DND-41 (cell line): Measurements from ENCODE around the gene IL21R.

Source experiments
- ATAC-seq: fragments of 200-7000 bp; cut with Tn5 transposase; 3 replicates; pipeline ENCODE4 v1.9.1; 2021; ENCODE audit warnings: low read depth; ENCODE audit not compliant: insufficient read depth
- DNase-seq: peaks from one replicate; pipeline ENCODE4 v3.0.0-alpha.2; 2020
- H2AFZ ChIP-seq: 2 replicates; pipeline ENCODE4 v1.6.0; 2012; ENCODE audit warnings: low read depth, low read length
- H3K27ac ChIP-seq: 2 replicates; pipeline ENCODE4 v1.5.1; 2012; ENCODE audit warnings: low read length, inconsistent platforms
- H3K27me3 ChIP-seq: fragments of 200-600 bp; sonication (generic); 2 replicates; pipeline ENCODE4 v1.6.0; 2012; ENCODE audit warnings: low read length, mild to moderate bottlenecking, inconsistent platforms; ENCODE audit not compliant: insufficient read depth, poor library complexity
- H3K36me3 ChIP-seq: 2 replicates; pipeline ENCODE4 v1.5.1; 2012; ENCODE audit warnings: low read length, inconsistent platforms; ENCODE audit not compliant: insufficient read depth
- H3K4me1 ChIP-seq: 2 replicates; pipeline ENCODE4 v1.5.1; 2012; ENCODE audit warnings: mild to moderate bottlenecking, low read length; ENCODE audit not compliant: insufficient read depth
- H3K4me2 ChIP-seq: 2 replicates; pipeline ENCODE4 v1.6.0; 2012; ENCODE audit warnings: mild to moderate bottlenecking, moderate library complexity, low read length, inconsistent platforms; ENCODE audit not compliant: insufficient read depth
- H3K4me3 ChIP-seq, 2 experiments: fragments of 200-600 bp in 1 of 2; shearing (Covaris generic) in 1 of 2; 2 replicates each; pipeline ENCODE4 v1.5.1; 2012 to 2016; ENCODE audit warnings: inconsistent platforms in 2 of 2, low read length in 2 of 2, mild to moderate bottlenecking in 2 of 2, low read depth in 1 of 2, moderate library complexity in 1 of 2
- H3K79me2 ChIP-seq: 2 replicates; pipeline ENCODE4 v1.6.0; 2012; ENCODE audit warnings: low read length, inconsistent platforms; ENCODE audit not compliant: insufficient read depth
- H3K9ac ChIP-seq: 2 replicates; pipeline ENCODE4 v1.6.0; 2012; ENCODE audit warnings: low read depth, mild to moderate bottlenecking, inconsistent platforms, low read length, moderate library complexity
- H3K9me3 ChIP-seq: 2 replicates; pipeline ENCODE4 v1.5.1; 2012; ENCODE audit warnings: low read length, moderate library complexity, mild to moderate bottlenecking, inconsistent platforms; ENCODE audit not compliant: insufficient read depth, severe bottlenecking
- H4K20me1 ChIP-seq: 2 replicates; pipeline ENCODE4 v1.6.0; 2012; ENCODE audit warnings: low read length; ENCODE audit not compliant: insufficient read depth
- CTCF ChIP-seq: IDR thresholded peaks from 2 replicates; pipeline ENCODE4 v1.5.1; 2012; ENCODE audit warnings: borderline replicate concordance, low read length, moderate library complexity, mild to moderate bottlenecking; ENCODE audit not compliant: poor library complexity, severe bottlenecking; ENCODE audit errors: extremely low read depth
- EZH2 ChIP-seq: IDR thresholded peaks from 3 replicates; pipeline ENCODE4 v1.6.1; 2012; ENCODE audit warnings: borderline replicate concordance, low read depth, mild to moderate bottlenecking, moderate library complexity, low read length, inconsistent platforms; ENCODE audit not compliant: severe bottlenecking

IL21R gene

DNA sequence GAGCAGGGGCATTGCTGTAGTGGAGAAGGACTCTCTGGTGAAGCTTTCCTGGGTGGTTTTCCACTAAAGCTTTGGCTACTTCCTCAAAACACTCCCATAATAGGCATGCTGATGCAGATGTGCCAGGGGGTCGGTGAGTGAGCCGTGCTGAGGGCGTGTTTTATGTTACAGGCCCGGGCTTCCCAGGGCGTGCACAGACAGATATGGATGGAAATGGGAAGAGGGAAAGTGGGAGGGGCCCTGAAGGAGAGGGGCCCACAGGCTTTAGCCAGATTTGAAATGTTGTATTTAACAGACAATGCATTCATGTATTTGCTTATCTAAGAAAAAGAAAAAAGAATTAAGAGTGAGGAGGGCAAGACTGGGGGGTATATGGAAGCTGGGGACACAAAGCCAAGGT lies 56.3 kb downstream of the IL21R start:
- H3K9me3 ChIP-seq: no peaks in the 10 kb centered on the region
- no peak overlapping the region for H3K4me3 ChIP-seq
- H3K27ac ChIP-seq: no peak overlapping the region
- no peak overlapping the region for H3K9ac ChIP-seq
- H3K36me3 ChIP-seq: peaks cover 26% of the 10 kb centered on the region
- H3K27me3 ChIP-seq: no peaks in the 10 kb centered on the region
- H3K79me2 ChIP-seq: no peaks in the 10 kb centered on the region
- no peaks in the 10 kb centered on the region for H4K20me1 ChIP-seq
- no peak for ATAC-seq
- H3K4me2 ChIP-seq: no peak overlapping the region
- H2AFZ ChIP-seq: no peak overlapping the region
- no peak for TF ChIP-seq CTCF
- H3K4me1 ChIP-seq: peaks cover 7% of the 10 kb centered on the region
- DNase-seq: no peak

GRCh38 chr16:27458987-27459688 lies 57.2 kb downstream of the IL21R start:
- no peak overlapping the region for H3K27ac ChIP-seq
- no peak overlapping the region for H3K4me3 ChIP-seq
- H3K4me1 ChIP-seq: peaks cover 7% of the 10 kb centered on the region
- H3K27me3 ChIP-seq: no peaks in the 10 kb centered on the region
- no peak for TF ChIP-seq CTCF
- no peak for TF ChIP-seq EZH2
- H3K79me2 ChIP-seq: no peaks in the 10 kb centered on the region
- H3K36me3 ChIP-seq: peaks cover 35% of the 10 kb centered on the region
- no peaks in the 10 kb centered on the region for H3K9me3 ChIP-seq
- no peak overlapping the region for H3K9ac ChIP-seq
- H3K4me2 ChIP-seq: no peak overlapping the region
- no peak for ATAC-seq
- H4K20me1 ChIP-seq: no peaks in the 10 kb centered on the region
- DNase-seq: no peak
- H2AFZ ChIP-seq: no peak overlapping the region

- no peak for TF ChIP-seq CTCF
- TF ChIP-seq EZH2: no peak
- Histone ChIP-seq H3K4me2 (no peak overlapping the region), H3K9ac (no peak overlapping the region), H2AFZ (no peak overlapping the region), H3K27ac (no peak overlapping the region), H3K4me1 (peaks cover 7% of the 10 kb centered on the region), H3K9me3 (no peaks in the 10 kb centered on the region), H3K36me3 (peaks cover 46% of the 10 kb centered on the region), H4K20me1 (no peaks in the 10 kb centered on the region), H3K27me3 (no peaks in the 10 kb centered on the region), H3K4me3 (no peak overlapping the region), H3K79me2 (no peaks in the 10 kb centered on the region)
- no peak for DNase-seq
- no peak for ATAC-seq
Measured at GRCh38 chr16:27460213-27460612, 58.2 kb downstream of the IL21R start.
